Cerebellar cortex (tissue), 1 donor: ENCODE results near the gene GLCE.
"Not testable (repeated sequence)": the region's sequence is repeated elsewhere in the genome, so short reads cannot be mapped to it uniquely, and the experiment has no call there.

Source experiments
- DNase-seq: peaks from one replicate; pipeline ENCODE4 v3.0.0-alpha.2; 2015; ENCODE audit warnings: low spot score

The GLCE gene

DNA sequence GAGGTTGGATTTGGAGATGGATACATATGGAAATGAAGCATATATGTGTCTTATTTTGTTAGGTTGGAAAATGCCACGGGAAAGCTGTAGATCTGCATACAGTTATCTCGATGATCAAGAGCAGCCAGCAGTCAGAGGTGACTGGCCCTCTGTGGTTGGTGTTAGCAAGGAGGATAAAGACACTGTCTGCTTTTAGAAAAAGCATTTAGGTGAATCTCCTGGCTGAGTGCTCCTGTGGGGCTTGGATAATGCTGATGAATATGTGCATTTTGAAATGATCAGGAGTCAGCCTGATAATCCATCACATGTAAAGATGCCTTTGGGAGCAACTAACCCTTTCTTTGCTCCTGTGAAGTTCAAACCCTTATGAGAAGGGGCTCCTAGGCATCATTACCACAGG, 24.9 kb upstream of the GLCE start:
- DNase-seq, result no peak

DNA sequence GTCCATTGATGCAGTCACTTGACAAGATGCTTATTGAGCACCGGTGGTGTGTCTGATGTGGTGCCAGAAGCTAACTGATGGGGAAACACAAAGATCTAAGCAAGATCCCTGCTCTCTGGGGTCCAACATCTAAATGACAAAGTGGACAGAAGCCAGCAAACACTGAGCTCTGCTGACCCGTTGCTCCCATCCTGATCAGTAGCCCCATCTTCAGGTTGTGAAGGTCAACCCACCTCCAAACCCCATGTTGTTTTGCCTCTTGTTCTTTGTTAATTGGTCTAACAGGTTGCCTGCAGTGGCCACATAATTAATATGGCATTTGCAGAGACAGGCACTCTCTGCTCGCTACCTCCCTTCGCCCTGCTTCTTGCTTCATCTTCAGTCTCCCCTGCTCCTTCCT, 21.5 kb upstream of the GLCE start:
- DNase-seq, result no peak

- DNase-seq, result peak; percentile 90
Observed at GRCh38 chr15:69140306-69140705, 20.1 kb upstream of the GLCE start.

GRCh38 chr15:69141286-69141701, 19.1 kb upstream of the GLCE start:
- no peak for DNase-seq

DNA sequence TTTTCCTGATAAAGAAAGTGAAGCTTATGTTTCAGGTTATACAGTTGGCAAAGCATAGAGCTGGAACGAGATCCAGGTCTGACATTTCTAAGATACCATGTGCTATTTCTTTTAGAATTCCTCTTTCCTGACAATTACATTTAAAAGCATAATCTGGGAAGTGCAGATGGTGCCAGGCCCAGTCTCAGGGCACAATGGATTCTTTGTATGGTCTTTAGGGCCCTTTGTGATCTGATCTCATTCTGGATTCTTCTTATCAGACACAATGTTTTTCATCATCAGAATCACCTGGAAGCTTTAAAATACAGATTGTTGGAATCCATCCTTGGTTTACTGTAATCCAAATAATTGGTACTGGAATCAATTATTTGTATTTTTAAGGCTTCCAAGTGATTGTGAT, 18.6 kb upstream of the GLCE start:
- DNase-seq, result no peak

GRCh38 chr15:69143756-69144436, 16.5 kb upstream of the GLCE start:
- DNase-seq, result no peak

DNA sequence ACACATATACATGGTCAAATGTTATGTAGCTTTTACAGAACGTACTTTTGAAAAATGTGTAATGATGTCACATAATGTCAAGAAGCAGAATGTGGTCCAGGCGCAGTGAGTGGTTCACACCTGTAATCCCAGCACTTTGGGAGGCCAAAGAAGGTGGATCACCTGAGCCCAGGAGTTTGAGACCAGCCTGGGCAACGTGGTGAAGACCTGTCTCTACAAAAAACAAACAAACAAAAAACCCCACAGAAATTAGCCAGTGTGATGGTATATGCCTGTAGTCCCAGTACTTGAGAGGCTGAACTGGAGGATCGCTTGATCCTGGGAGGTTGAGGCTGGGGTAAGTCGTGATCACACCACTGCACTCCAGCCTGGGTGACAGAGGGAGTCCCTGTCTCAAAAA, 15.9 kb upstream of the GLCE start:
- no peak for DNase-seq

DNA sequence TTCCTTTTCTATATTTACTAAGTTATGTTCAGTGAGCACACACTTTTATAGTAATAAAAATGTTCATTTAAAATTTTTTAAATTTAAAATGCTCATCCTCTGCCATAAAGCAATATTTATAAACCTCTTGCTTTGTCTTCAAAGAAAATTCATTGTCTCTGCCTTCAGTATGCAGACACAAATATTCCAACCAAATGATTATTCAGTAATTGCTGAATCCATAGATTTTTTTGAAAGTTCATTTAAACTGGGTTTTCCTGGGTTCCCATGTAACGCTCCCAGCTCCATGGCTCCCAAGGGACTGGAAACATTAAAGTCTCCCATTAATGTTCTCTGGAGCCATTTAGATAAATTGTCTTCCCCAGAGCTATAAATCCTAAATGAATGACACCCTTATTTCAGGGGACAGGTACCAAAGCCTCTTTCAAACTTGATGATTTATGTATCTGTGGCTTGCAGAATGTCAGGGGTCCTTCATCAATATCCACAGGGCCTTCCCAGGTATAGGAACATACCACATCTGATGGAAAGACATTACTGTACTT, 15.2 kb upstream of the GLCE start:
- no peak for DNase-seq

- peak; percentile 44 for DNase-seq
Observed at GRCh38 chr15:69145694-69146492, 14.5 kb upstream of the GLCE start.

- no peak for DNase-seq
Observed at GRCh38 chr15:69146724-69147435, 13.6 kb upstream of the GLCE start.

DNA sequence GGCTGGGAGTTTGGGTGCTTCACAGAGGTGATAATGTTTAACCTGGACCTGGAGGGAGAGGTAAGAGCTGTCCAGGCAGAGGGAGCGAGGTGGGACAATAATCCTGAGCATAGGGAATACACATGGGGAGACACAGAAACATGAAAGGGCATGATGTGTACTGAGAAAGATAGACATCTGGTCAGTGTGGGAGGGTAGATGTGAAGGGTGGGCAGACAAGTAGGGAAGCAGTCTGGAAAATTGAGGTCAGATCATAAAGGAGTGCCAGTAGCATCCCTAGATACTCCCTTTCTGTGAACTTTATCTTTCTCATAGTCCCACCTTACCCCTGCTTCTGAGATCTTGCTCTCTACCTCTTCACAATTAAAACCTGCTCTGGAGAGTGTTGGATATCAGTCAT, 12.0 kb upstream of the GLCE start:
- DNase-seq, result no peak

DNA sequence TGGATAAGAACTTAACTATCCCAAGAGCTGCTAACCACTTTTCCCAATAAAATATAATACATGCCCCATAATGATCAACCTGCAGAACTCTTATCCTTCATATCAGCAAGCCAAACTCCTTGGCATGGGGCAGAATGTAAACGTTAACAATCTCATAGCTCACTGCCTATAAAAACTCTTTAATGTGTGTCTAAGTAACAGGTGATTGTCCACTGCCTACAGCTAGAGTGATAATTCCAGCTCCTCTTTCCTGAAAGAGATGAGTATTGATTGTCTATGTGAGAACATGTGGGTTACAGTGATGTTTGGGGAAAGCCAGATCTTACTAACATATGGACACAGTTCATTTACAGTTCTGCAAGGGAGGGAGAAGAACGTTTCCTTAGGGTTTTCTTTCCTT, 11.3 kb upstream of the GLCE start:
- DNase-seq, result no peak

DNA sequence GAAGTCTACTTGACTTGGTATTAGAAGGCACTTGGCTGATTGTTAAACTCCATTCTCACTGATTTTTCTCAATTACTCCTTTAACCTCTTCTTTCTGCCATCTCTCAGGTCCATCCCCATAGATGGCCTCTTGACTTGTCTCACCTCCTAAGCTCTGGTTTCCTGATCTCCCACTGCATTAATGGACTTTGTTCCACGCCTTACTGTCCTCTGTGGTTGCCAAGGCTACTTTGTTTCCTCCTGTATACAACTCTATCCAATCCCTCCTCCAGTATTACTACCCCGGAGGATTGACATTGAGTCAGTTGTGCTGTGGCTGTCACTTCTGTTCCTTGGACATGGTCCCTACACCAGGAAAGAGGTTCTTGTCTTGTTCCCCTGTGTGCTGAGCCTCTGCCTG, 10.6 kb upstream of the GLCE start:
- no peak for DNase-seq

DNA sequence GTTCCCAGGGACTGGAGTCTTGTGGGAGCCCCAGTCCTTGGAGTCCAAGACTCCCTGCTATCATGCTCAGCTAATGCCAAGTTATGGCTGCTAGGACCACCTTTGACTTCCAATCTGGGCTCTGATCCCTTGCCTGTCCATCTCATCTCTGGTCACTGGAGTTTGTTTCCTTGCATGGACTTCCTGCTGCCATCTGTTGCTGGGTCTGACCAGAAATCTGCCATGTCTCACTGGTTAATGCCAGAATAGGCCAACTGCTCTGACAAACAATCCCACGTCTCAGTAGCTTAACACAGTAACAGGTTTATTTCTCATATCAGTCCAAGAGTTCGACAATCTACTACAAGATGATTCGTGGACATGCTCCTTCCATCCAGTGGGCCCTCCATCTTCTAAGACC, 10.1 kb upstream of the GLCE start:
- peak; percentile 83 for DNase-seq

DNA sequence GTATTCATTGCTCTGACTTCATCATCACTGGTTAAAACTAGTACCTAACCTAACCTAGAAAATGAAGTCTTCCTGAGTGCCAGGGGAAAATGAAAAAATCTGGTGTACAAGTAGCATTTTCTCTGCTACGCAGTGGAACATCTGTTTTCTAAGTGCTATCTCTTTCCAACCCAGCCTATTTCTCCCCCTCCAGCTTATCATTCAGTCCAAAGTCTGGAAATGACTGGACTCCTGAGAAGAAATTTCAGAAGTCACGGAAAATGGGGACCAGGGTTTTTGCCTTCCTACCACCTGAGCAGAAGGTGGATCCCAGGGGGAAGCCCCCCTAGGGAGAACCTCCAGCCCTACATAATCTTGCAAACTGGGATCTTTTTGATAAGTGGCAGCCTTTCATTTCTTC, 9.6 kb upstream of the GLCE start:
- DNase-seq, result no peak

- DNase-seq, result no peak
Observed at GRCh38 chr15:69153046-69153445, 7.4 kb upstream of the GLCE start.

DNA sequence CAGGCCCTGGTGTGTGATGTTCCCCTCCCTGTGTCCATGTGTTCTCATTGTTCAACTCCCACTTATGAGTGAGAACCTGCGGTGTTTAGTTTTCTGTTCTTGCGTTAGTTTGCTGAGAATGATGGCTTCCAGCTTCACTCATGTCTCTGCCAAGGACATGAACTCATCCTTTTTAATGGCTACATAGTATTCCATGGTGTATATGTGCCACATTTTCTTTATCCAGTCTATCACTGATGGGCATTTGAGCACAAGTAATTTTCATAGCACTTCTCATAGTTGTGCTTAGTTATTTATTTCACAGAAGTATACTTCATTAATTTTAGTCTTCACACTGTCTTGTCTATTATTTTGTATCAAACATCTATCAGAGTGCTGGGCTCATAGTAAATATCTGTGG, 6.8 kb upstream of the GLCE start:
- not testable (repeated sequence) for DNase-seq

GRCh38 chr15:69154078-69154477, 6.4 kb upstream of the GLCE start:
- no peak for DNase-seq

DNA sequence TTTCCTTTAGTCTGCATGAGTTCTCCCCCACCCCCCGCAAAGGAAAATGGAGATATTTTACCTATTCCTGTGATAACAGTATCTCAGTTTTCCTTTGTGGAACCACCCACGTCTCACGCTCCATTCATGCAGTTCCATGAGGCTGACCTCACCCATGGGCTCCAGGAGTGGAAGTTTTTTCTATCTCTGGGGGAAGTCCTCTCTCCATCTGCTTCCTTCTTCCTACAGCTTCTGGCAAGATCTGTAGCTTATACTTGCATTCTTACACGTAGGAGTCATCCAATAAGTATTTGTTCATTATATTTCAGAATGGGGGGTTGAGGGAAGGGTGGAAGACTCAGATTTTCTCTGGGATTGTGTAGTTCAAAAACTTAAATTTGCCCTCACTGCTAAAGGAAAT, 5.8 kb upstream of the GLCE start:
- DNase-seq, result no peak

DNA sequence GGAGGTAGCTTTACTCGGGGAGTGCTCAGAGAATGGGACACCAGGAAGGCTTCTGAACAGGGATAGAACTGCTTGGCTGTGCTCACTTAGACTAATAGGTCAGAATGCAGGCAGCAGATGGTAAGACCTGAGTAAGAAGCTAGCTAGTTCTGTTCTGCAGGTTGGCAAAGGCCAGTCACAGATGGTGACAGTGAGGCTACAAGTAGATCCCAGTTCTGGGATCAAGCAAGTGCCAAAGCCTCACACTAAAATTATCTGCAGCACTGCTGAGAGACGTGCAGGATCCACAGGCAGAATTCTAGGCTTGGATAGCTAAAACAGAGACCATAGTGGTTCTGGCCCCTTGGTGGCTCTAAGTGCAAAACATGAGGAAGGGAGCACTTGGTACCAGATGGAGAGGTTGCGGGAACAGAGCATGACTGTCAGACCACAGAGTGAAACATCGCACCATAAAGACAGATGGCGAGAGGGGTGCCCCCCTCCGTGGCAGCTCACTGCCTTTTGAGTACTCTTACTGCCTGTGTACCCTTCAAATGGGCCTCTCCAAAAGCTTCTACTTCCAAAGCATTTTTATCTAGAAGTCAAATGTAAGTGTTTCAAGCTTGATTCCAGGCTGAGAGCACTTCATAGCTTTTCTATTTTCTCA, 3.6 kb upstream of the GLCE start:
- peak; percentile 99 for DNase-seq

DNA sequence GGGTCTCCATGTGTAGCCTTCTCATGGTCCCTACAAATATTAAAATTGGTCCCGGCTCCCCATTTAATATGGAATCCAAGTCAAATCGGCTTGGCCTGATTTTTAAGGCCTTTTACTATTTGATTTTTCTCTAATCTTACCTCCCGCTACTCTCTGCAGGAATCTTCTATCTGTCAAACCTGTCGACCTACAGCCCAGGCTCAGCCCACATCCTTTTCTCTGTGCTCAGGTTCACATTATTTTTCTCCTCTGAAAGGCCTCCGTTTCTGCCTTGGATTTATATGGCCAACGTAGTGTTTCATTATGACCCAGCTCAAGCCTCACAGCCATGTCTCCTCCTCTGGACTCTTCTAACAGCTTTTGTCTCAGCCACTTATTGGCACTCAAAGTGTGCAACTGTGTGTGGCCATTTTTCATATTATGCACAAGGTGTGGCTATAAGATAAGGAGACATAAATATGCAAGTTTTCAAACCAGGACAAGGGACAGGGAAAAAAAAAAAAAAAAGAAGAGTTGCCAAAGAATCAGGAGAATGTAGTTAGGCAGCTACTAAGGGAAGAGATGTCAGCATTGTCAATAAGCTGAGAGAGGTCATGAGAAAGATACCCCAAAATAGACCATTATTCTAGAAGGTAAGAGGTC, 2.1 kb upstream of the GLCE start:
- no peak for DNase-seq

DNA sequence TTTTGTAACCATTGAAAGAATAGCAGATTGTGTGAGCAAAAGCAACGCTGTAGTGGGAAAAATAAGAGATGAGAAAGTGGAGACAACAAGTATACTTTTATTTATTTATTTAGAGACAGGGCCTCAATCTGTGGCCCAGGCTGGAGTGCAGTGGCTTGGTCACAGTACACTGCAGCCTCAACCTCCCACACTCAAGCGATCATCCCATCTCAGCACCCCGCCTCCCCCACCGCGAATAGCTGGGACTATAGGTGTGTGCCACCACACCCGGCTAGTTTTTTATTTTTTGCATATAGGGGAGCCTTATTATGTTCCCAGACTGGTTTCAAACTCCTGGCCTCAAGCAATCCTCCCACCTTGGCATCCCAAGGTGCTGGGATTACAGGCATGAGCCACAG, 1.6 kb upstream of the GLCE start:
- no peak for DNase-seq
